GM12872 (cell line): ENCODE data around the gene MRPL16.
A peak's percentile ranks its signal among the peaks of the same experiment; 100 is the strongest.

Experiments
- CTCF ChIP-seq: IDR thresholded peaks from 3 replicates; pipeline ENCODE4 v1.5.1; 2011; ENCODE audit warnings: low read depth, mild to moderate bottlenecking, low read length, moderate library complexity; ENCODE audit not compliant: insufficient read depth

MRPL16 gene

GRCh38 chr11:59802639-59803176 lies 7.9 kb downstream of the MRPL16 start:
- peak; percentile 50 for TF ChIP-seq CTCF

- TF ChIP-seq CTCF, result no peak
Observed at GRCh38 chr11:59801981-59802638, 8.5 kb downstream of the MRPL16 start.

GRCh38 chr11:59801160-59801706 lies 9.3 kb downstream of the MRPL16 start:
- TF ChIP-seq CTCF, result no peak

- no peak for TF ChIP-seq CTCF
Observed at GRCh38 chr11:59800390-59801025, 10.1 kb downstream of the MRPL16 start.

- TF ChIP-seq CTCF, result no peak
Observed at GRCh38 chr11:59794417-59794816, 16.2 kb downstream of the MRPL16 start.

- no peak for TF ChIP-seq CTCF
Observed at GRCh38 chr11:59792507-59792906, 18.1 kb downstream of the MRPL16 start.

- no peak for TF ChIP-seq CTCF
Observed at GRCh38 chr11:59791639-59792038, 18.9 kb downstream of the MRPL16 start.
